ACHN (cell line): ENCODE results near the gene MYO5A.

Experiments
- DNase-seq: peaks from one replicate; pipeline ENCODE4 v3.0.0-alpha.2; 2015
- in situ Hi-C: cut with HindIII; loops from 2 replicates; pipeline ENCODE4 v1.10.0; 2017; ENCODE audit warnings: low sequenced_read_pairs, low pct_ligation_motif_present, low pct_unique_long_range_greater_than_20kb

The MYO5A gene

GRCh38 chr15:52262364-52262763 lies 266.3 kb downstream of the MYO5A start:
- DNase-seq: no peak
- in situ Hi-C loops: loop anchor here (25.0 kb wide), 1 partner anchor 475 kb away; no protein-coding TSS in a partner anchor

GRCh38 chr15:52261498-52262242 lies 267.0 kb downstream of the MYO5A start:
- in situ Hi-C loops: loop anchor here (25.0 kb wide), 1 partner anchor 476 kb away; no protein-coding TSS in a partner anchor
- DNase-seq: no peak

GRCh38 chr15:52261026-52261425 lies 267.7 kb downstream of the MYO5A start:
- in situ Hi-C loops: loop anchor here (25.0 kb wide), 1 partner anchor 476 kb away; no protein-coding TSS in a partner anchor
- no peak for DNase-seq

GRCh38 chr15:52259503-52259902 lies 269.2 kb downstream of the MYO5A start:
- in situ Hi-C loops: loop anchor here (25.0 kb wide), 1 partner anchor 478 kb away; no protein-coding TSS in a partner anchor
- no peak for DNase-seq

GRCh38 chr15:52258461-52258860 lies 270.2 kb downstream of the MYO5A start:
- DNase-seq: no peak
- in situ Hi-C loops: loop anchor here (25.0 kb wide), 1 partner anchor 479 kb away; no protein-coding TSS in a partner anchor

- peak; percentile 75 for DNase-seq
- in situ Hi-C loops: loop anchor here (25.0 kb wide), 1 partner anchor 480 kb away; no protein-coding TSS in a partner anchor
These were observed 271.0 kb downstream of the MYO5A start for GRCh38 chr15:52257734-52258062.
